Neural cell (in vitro differentiated cells): Measurements from ENCODE around the gene FAM135A. TPM values are rescaled to one million over a fixed set of nuclear protein-coding genes. Genes with fewer than 3 reads are reported as not detected.
"Not testable (repeated sequence)": the region's sequence is repeated elsewhere in the genome, so short reads cannot be mapped to it uniquely, and the experiment has no call there.

Experiments
- H2AFZ ChIP-seq: fragments of 200-600, 300-800 bp; sonication (generic), shearing (Covaris generic); 2 replicates; pipeline ENCODE4 v1.6.0; 2014; ENCODE audit warnings: low read depth, mild to moderate bottlenecking, antibody characterized with exemption, low read length, moderate library complexity
- H3F3A ChIP-seq: fragments of 200-600 bp; shearing (Covaris generic); 2 replicates; pipeline ENCODE4 v1.6.1; 2016; ENCODE audit warnings: mild to moderate bottlenecking, moderate library complexity, mixed read lengths, antibody characterized with exemption, low read length; ENCODE audit not compliant: insufficient read depth, poor library complexity, severe bottlenecking
- H3K27ac ChIP-seq: fragments of 200-600, 300-800 bp; sonication (generic), shearing (Covaris generic); 2 replicates; pipeline ENCODE4 v1.5.1; 2014; ENCODE audit warnings: mild to moderate bottlenecking, low read length, moderate library complexity
- H3K27me3 ChIP-seq: fragments of 300-800, 200-600 bp; sonication (generic), shearing (Covaris generic); 2 replicates; pipeline ENCODE4 v1.6.0; 2014; ENCODE audit warnings: mild to moderate bottlenecking, low read depth, low read length, moderate library complexity; ENCODE audit not compliant: insufficient read depth
- H3K36me3 ChIP-seq: fragments of 300-800, 200-600 bp; sonication (generic), shearing (Covaris generic); 2 replicates; pipeline ENCODE4 v1.5.1; 2014; ENCODE audit warnings: mild to moderate bottlenecking, antibody characterized with exemption, low read length, moderate library complexity; ENCODE audit not compliant: insufficient read depth
- H3K4me2 ChIP-seq: fragments of 300-800, 200-600 bp; sonication (generic), shearing (Covaris generic); 2 replicates; pipeline ENCODE4 v1.6.0; 2014; ENCODE audit warnings: mild to moderate bottlenecking, low read length
- H3K4me3 ChIP-seq: fragments of 300-800, 200-600 bp; sonication (generic), shearing (Covaris generic); 2 replicates; pipeline ENCODE4 v1.5.1; 2014; ENCODE audit warnings: mild to moderate bottlenecking, low read length, moderate library complexity
- H3K79me2 ChIP-seq: fragments of 200-600 bp; shearing (Covaris generic); replicated peaks from 2 replicates; pipeline ENCODE4 v1.6.0; 2014; ENCODE audit warnings: mild to moderate bottlenecking, low read length, moderate library complexity; ENCODE audit not compliant: insufficient read depth
- H3K9ac ChIP-seq: fragments of 300-800, 200-600 bp; sonication (generic), shearing (Covaris generic); 2 replicates; pipeline ENCODE4 v1.6.1; 2016; ENCODE audit warnings: mild to moderate bottlenecking, low read length, mixed read lengths
- H3K9me2 ChIP-seq: fragments of 200-600 bp; shearing (Covaris generic); 2 replicates; pipeline ENCODE4 v1.6.1; 2016; ENCODE audit warnings: mild to moderate bottlenecking, low read length, mixed read lengths; ENCODE audit not compliant: insufficient read depth
- H3K9me3 ChIP-seq: fragments of 200-600, 300-800 bp; sonication (generic), shearing (Covaris generic); 2 replicates; pipeline ENCODE4 v1.6.1; 2016; ENCODE audit warnings: mild to moderate bottlenecking, mixed run types, low read length, moderate library complexity, mixed read lengths
- H4K20me1 ChIP-seq: fragments of 200-600 bp; shearing (Covaris generic); 2 replicates; pipeline ENCODE4 v1.6.1; 2016; ENCODE audit warnings: mild to moderate bottlenecking, mixed run types; ENCODE audit not compliant: insufficient read depth
- CTCF ChIP-seq: fragments of 450-650 bp; IDR thresholded peaks from 2 replicates; pipeline ENCODE4 v1.5.1; 2014; ENCODE audit warnings: antibody characterized with exemption, mild to moderate bottlenecking, moderate library complexity; ENCODE audit not compliant: poor library complexity, severe bottlenecking
- EP300 ChIP-seq: fragments of 450-650 bp; conservative IDR thresholded peaks from 2 replicates; pipeline ENCODE4 v1.6.1; 2014; ENCODE audit warnings: antibody characterized with exemption, mild to moderate bottlenecking, moderate library complexity; ENCODE audit not compliant: poor library complexity, severe bottlenecking
- EZH2 ChIP-seq: fragments of 200-600, 300-800 bp; shearing (Covaris generic), sonication (generic); IDR thresholded peaks from 2 replicates; pipeline ENCODE4 v1.6.1; 2014; ENCODE audit warnings: antibody characterized with exemption, low read length, borderline replicate concordance, mild to moderate bottlenecking; ENCODE audit not compliant: insufficient read depth, poor library complexity, severe bottlenecking
- MXI1 ChIP-seq: fragments of 450-650 bp; conservative IDR thresholded peaks from 2 replicates; pipeline ENCODE4 v1.6.1; 2014; ENCODE audit warnings: antibody characterized with exemption, mild to moderate bottlenecking; ENCODE audit not compliant: poor library complexity, severe bottlenecking
- POLR2AphosphoS5 ChIP-seq: IDR thresholded peaks from 2 replicates; pipeline ENCODE4 v1.6.1; 2012
- RAD21 ChIP-seq: fragments of 450-650 bp; conservative IDR thresholded peaks from 2 replicates; pipeline ENCODE4 v1.6.1; 2014; ENCODE audit warnings: antibody characterized with exemption, mild to moderate bottlenecking, moderate library complexity
- REST ChIP-seq: IDR thresholded peaks from 2 replicates; pipeline ENCODE4 v1.6.1; 2012; ENCODE audit warnings: borderline replicate concordance
- SMC3 ChIP-seq: fragments of 450-650 bp; conservative IDR thresholded peaks from 2 replicates; pipeline ENCODE4 v1.6.1; 2014; ENCODE audit warnings: antibody characterized with exemption, mild to moderate bottlenecking, moderate library complexity; ENCODE audit not compliant: poor library complexity
- TAF1 ChIP-seq: IDR thresholded peaks from 2 replicates; pipeline ENCODE4 v1.6.1; 2012; ENCODE audit warnings: low read depth
- polyA plus RNA-seq: library from polyadenylated mRNA; depleted of rRNA; stranded (reverse); fragments of >200 nt; gene quantifications from 2 replicates; pipeline ENCODE4 v1.2.3, GENCODE V29; 2014

Gene FAM135A
- polyA plus RNA-seq, 1 donor from 2014 or later, result 31.4 TPM

DNA sequence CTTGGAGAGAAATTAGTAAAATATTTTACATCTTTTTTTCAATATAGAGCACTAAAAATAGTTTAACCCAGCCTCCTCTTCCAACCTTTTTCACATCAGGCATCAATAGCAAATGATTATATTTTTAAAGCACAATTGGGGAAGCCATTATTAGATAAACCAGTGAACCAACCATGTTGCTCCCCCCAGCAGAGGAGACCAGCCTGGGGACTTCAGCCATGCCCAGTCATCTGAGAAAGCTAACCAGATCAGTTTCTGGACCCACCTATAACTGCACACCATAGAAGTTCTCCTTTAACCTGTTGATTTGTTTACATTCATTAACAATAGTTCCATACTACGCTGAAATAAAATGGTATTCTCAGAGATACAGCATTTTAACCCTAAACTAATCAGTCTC, 139.7 kb downstream of the FAM135A start:
- H3K9me2 ChIP-seq, result no peaks in the 10 kb centered on the region
- H3K4me3 ChIP-seq, result no peak overlapping the region
- H3K79me2 ChIP-seq, result no peaks in the 10 kb centered on the region
- H3K27me3 ChIP-seq, result no peaks in the 10 kb centered on the region
- no peaks in the 10 kb centered on the region for H3K9me3 ChIP-seq
- no peak overlapping the region for H2AFZ ChIP-seq
- H3F3A ChIP-seq, result no peaks in the 10 kb centered on the region
- H3K9ac ChIP-seq, result no peak overlapping the region
- TF ChIP-seq POLR2AphosphoS5 (no peak), TAF1 (no peak), SMC3 (no peak), REST (no peak), MXI1 (no peak), CTCF (no peak), EZH2 (no peak), EP300 (no peak), RAD21 (no peak)
- H3K27ac ChIP-seq, result no peak overlapping the region
- H4K20me1 ChIP-seq, result no peaks in the 10 kb centered on the region
- no peaks in the 10 kb centered on the region for H3K36me3 ChIP-seq
- H3K4me2 ChIP-seq, result no peak overlapping the region

DNA sequence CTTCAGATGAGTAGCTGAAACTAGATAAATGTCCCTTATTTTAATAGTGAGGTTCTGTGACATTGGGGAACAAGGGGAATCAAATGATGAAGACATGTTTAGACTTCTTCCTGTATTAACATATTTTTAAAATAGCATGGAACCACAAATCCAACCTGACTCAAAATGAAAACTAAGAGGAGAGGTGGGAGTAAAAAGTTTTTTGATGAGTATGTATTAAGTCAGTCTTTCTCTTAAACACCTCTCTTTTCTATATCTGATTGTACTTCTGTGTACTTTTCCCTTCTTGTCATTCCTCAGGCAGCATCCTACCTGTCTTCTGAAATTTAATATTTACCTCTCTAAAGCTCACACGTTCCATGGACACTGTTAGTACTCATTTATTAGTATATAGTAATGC, 144.7 kb downstream of the FAM135A start:
- H4K20me1 ChIP-seq, result no peaks in the 10 kb centered on the region
- H2AFZ ChIP-seq, result no peak overlapping the region
- H3K4me3 ChIP-seq, result no peak overlapping the region
- no peaks in the 10 kb centered on the region for H3K9me3 ChIP-seq
- TF ChIP-seq EP300 (no peak), EZH2 (no peak), CTCF (no peak), POLR2AphosphoS5 (no peak), MXI1 (no peak), RAD21 (no peak), TAF1 (no peak), REST (no peak), SMC3 (no peak)
- H3K4me2 ChIP-seq, result no peak overlapping the region
- H3K36me3 ChIP-seq, result no peaks in the 10 kb centered on the region
- no peak overlapping the region for H3K9ac ChIP-seq
- H3K27me3 ChIP-seq, result no peaks in the 10 kb centered on the region
- no peaks in the 10 kb centered on the region for H3K9me2 ChIP-seq
- H3F3A ChIP-seq, result no peaks in the 10 kb centered on the region
- no peak overlapping the region for H3K27ac ChIP-seq
- H3K79me2 ChIP-seq, result no peaks in the 10 kb centered on the region

DNA sequence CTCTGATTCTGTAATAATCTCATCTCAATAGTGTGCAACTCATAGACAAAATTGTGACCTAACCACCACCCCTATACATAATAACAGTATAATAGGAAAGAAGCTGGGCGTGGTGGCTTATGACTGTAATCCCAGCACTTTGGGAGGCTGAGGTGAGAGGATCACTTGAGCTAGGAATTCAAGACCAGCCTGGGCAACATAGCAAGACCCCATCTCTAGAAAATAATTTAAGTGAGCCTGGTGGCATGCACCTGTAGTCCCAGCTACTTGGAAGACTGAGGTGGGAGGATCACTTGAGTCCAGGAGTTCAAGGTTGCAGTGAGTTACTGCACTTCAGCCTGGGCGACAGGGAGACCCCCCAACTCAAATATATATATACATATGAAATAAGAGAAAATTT, 149.1 kb downstream of the FAM135A start:
- H3K9ac ChIP-seq, H3K9me3 ChIP-seq, H3K4me3 ChIP-seq, H3K36me3 ChIP-seq, H3K4me2 ChIP-seq, H3K27me3 ChIP-seq, H4K20me1 ChIP-seq, H2AFZ ChIP-seq, H3K9me2 ChIP-seq, H3K79me2 ChIP-seq, H3F3A ChIP-seq, H3K27ac ChIP-seq: not testable (repeated sequence)
